ENCODE results near the gene PDZRN4. TPM values are rescaled to one million over a fixed set of nuclear protein-coding genes. Genes with fewer than 3 reads are reported as not detected.
"Not testable (repeated sequence)": the region's sequence is repeated elsewhere in the genome, so short reads cannot be mapped to it uniquely, and the experiment has no call there.

PDZRN4 gene
- total and polyA plus RNA-seq, 2 experiments from 2014 or later = 0.90 TPM; not detected in 1

DNA sequence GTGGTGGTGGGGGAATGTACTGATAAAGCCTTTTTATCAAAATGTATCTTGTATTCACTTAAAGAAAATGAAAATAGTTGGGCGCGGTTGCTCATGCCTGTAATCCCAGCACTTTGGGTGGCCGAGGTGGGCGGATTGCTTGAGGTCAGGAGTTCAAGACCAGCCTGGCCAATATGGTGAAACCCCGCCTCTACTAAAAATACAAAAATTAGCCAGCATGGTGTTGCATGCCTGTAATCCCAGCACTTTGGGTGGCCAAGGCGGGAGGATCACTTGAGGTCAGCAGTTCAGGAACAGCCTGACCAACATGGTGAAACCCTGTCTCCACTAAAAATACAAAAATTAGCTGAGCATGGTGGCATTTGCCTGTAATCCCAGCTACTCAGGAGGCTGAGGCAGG lies 75.1 kb downstream of the PDZRN4 start:
- H3K4me1 Mint-ChIP-seq; ATAC-seq; H3K36me3 ChIP-seq (ENCODE audit: insufficient read depth); H3K27me3 ChIP-seq (ENCODE audit: insufficient read depth); H3K4me1 ChIP-seq (ENCODE audit: insufficient read depth); H3K9me2 ChIP-seq (ENCODE audit: insufficient read depth); H3K27me3 Mint-ChIP-seq (ENCODE audit: insufficient read depth, low read depth, poor library complexity); H2AFZ ChIP-seq; H3K27ac Mint-ChIP-seq; H3K36me3 Mint-ChIP-seq (ENCODE audit: low read depth); H4K20me1 ChIP-seq (replicated peaks; ENCODE audit: insufficient read depth); DNase-seq (ENCODE audit: low spot score); H3K4me3 Mint-ChIP-seq; H3K27ac ChIP-seq (ENCODE audit: low read depth); H3K4me3 ChIP-seq; H3K9me3 Mint-ChIP-seq; H3F3A ChIP-seq (replicated peaks; ENCODE audit: low read depth); H3K79me2 ChIP-seq (replicated peaks; ENCODE audit: insufficient read depth); H3K4me2 ChIP-seq: not testable (repeated sequence)

DNA sequence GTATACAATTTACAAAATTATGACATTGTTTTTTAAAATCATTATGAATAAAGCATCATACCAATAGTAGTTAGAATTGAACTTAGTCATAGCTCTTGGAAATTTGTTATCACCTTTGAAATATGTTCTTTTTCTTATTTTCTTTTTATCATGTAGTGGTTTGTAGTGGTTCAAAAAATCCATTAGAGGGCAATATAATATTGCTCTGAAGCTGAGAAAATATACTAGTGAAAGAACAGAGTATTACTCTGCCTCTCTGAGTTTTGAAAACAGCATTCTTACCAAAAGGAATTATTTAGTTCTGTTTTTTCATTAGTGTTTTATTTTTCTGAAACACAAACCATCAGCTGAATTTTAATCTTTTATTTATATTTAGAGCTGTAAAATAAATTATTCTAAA lies 76.2 kb downstream of the PDZRN4 start:
- Mint-ChIP-seq H3K27ac (no peak overlapping the region), H3K4me1 (no peaks in the 10 kb centered on the region), H3K4me3 (no peak overlapping the region), H3K27me3 (ENCODE audit: insufficient read depth, low read depth, poor library complexity) (no peaks in the 10 kb centered on the region), H3K9me3 (no peaks in the 10 kb centered on the region), H3K36me3 (ENCODE audit: low read depth) (no peaks in the 10 kb centered on the region)
- Histone ChIP-seq H4K20me1 (replicated peaks; ENCODE audit: insufficient read depth) (no peaks in the 10 kb centered on the region), H3F3A (replicated peaks; ENCODE audit: low read depth) (no peaks in the 10 kb centered on the region), H3K27ac (ENCODE audit: low read depth) (no peak overlapping the region), H2AFZ (no peak overlapping the region), H3K4me2 (no peak overlapping the region), H3K4me1 (ENCODE audit: insufficient read depth) (no peaks in the 10 kb centered on the region), H3K4me3 (no peak overlapping the region), H3K27me3 (ENCODE audit: insufficient read depth) (no peaks in the 10 kb centered on the region), H3K79me2 (replicated peaks; ENCODE audit: insufficient read depth) (no peaks in the 10 kb centered on the region), H3K9me2 (ENCODE audit: insufficient read depth) (no peaks in the 10 kb centered on the region), H3K36me3 (ENCODE audit: insufficient read depth) (no peaks in the 10 kb centered on the region)
- peak; percentile 36 for DNase-seq (ENCODE audit: low spot score)
- no peak for ATAC-seq
- TF ChIP-seq CTCF (conservative IDR thresholded peaks at IDR 0.05; ENCODE audit: low read depth in 2 of 2) (peak in 1 of 2 experiments; percentile 58; a peak in 3 of 4 replicates), JUNB (IDR thresholded peaks at IDR 0.05; ENCODE audit: unreplicated experiment) (no peak), ZNF462 (CRISPR knock-in tag; IDR thresholded peaks at IDR 0.05) (no peak)
